ENCODE results near the gene FBXW7. TPM values are rescaled to one million over a fixed set of nuclear protein-coding genes. Genes with fewer than 3 reads are reported as not detected.

The FBXW7 gene
- polyA plus RNA-seq, 1 donor from 2014 or later, result 55.7 TPM

GRCh38 chr4:152534541-152535359 is 1.1 kb downstream of the FBXW7 start:
- Histone ChIP-seq H3K4me3 (ENCODE audit: low read length) (peak overlapping the region; percentile 95), H3K27me3 (ENCODE audit: insufficient read depth, low read depth, low read length) (no peaks in the 10 kb centered on the region), H3K9me2 (ENCODE audit: insufficient read depth, low read length) (no peaks in the 10 kb centered on the region), H3K79me2 (replicated peaks; ENCODE audit: insufficient read depth, low read length) (peaks cover 53% of the 10 kb centered on the region), H2AFZ (ENCODE audit: low read depth, low read length) (no peak overlapping the region), H3F3A (ENCODE audit: insufficient read depth, low read length, poor library complexity, severe bottlenecking) (peaks cover 6% of the 10 kb centered on the region), H3K4me2 (ENCODE audit: low read length) (peak overlapping the region; percentile 78), H3K9me3 (ENCODE audit: low read length) (no peaks in the 10 kb centered on the region), H3K27ac (ENCODE audit: low read length) (no peak overlapping the region), H4K20me1 (ENCODE audit: insufficient read depth) (no peaks in the 10 kb centered on the region), H3K36me3 (ENCODE audit: insufficient read depth, low read length) (no peaks in the 10 kb centered on the region), H3K9ac (ENCODE audit: low read length) (peak overlapping the region; percentile 86)
- TF ChIP-seq SMC3 (conservative IDR thresholded peaks at IDR 0.05; ENCODE audit: poor library complexity), result peak; percentile 14
- TF ChIP-seq RAD21 (conservative IDR thresholded peaks at IDR 0.05), result no peak
- TF ChIP-seq TAF1 (IDR thresholded peaks at IDR 0.05; ENCODE audit: low read depth), result no peak

GRCh38 chr4:152531479-152531878 is 4.4 kb downstream of the FBXW7 start:
- Histone ChIP-seq H3K9me3 (ENCODE audit: low read length) (no peaks in the 10 kb centered on the region), H3K27ac (ENCODE audit: low read length) (no peak overlapping the region), H3K9ac (ENCODE audit: low read length) (no peak overlapping the region), H4K20me1 (ENCODE audit: insufficient read depth) (no peaks in the 10 kb centered on the region), H3K79me2 (replicated peaks; ENCODE audit: insufficient read depth, low read length) (peaks cover 38% of the 10 kb centered on the region), H3K9me2 (ENCODE audit: insufficient read depth, low read length) (no peaks in the 10 kb centered on the region), H3F3A (ENCODE audit: insufficient read depth, low read length, poor library complexity, severe bottlenecking) (no peaks in the 10 kb centered on the region), H3K27me3 (ENCODE audit: insufficient read depth, low read depth, low read length) (no peaks in the 10 kb centered on the region), H3K36me3 (ENCODE audit: insufficient read depth, low read length) (no peaks in the 10 kb centered on the region), H2AFZ (ENCODE audit: low read depth, low read length) (no peak overlapping the region), H3K4me3 (ENCODE audit: low read length) (no peak overlapping the region), H3K4me2 (ENCODE audit: low read length) (no peak overlapping the region)
- TF ChIP-seq TAF1 (IDR thresholded peaks at IDR 0.05; ENCODE audit: low read depth) (no peak), EP300 (conservative IDR thresholded peaks at IDR 0.05; ENCODE audit: poor library complexity, severe bottlenecking) (no peak), POLR2AphosphoS5 (IDR thresholded peaks at IDR 0.05) (no peak), MXI1 (conservative IDR thresholded peaks at IDR 0.05; ENCODE audit: poor library complexity, severe bottlenecking) (no peak), SMC3 (conservative IDR thresholded peaks at IDR 0.05; ENCODE audit: poor library complexity) (no peak), RAD21 (conservative IDR thresholded peaks at IDR 0.05) (no peak), EZH2 (IDR thresholded peaks at IDR 0.05; ENCODE audit: borderline replicate concordance, insufficient read depth, low read length, poor library complexity, severe bottlenecking) (no peak)
- TF ChIP-seq, protein P1, sequence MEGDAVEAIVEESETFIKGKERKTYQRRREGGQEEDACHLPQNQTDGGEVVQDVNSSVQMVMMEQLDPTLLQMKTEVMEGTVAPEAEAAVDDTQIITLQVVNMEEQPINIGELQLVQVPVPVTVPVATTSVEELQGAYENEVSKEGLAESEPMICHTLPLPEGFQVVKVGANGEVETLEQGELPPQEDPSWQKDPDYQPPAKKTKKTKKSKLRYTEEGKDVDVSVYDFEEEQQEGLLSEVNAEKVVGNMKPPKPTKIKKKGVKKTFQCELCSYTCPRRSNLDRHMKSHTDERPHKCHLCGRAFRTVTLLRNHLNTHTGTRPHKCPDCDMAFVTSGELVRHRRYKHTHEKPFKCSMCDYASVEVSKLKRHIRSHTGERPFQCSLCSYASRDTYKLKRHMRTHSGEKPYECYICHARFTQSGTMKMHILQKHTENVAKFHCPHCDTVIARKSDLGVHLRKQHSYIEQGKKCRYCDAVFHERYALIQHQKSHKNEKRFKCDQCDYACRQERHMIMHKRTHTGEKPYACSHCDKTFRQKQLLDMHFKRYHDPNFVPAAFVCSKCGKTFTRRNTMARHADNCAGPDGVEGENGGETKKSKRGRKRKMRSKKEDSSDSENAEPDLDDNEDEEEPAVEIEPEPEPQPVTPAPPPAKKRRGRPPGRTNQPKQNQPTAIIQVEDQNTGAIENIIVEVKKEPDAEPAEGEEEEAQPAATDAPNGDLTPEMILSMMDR (IDR thresholded peaks at IDR 0.05; ENCODE audit: poor library complexity, severe bottlenecking), result no peak
- TF ChIP-seq, protein P2, sequence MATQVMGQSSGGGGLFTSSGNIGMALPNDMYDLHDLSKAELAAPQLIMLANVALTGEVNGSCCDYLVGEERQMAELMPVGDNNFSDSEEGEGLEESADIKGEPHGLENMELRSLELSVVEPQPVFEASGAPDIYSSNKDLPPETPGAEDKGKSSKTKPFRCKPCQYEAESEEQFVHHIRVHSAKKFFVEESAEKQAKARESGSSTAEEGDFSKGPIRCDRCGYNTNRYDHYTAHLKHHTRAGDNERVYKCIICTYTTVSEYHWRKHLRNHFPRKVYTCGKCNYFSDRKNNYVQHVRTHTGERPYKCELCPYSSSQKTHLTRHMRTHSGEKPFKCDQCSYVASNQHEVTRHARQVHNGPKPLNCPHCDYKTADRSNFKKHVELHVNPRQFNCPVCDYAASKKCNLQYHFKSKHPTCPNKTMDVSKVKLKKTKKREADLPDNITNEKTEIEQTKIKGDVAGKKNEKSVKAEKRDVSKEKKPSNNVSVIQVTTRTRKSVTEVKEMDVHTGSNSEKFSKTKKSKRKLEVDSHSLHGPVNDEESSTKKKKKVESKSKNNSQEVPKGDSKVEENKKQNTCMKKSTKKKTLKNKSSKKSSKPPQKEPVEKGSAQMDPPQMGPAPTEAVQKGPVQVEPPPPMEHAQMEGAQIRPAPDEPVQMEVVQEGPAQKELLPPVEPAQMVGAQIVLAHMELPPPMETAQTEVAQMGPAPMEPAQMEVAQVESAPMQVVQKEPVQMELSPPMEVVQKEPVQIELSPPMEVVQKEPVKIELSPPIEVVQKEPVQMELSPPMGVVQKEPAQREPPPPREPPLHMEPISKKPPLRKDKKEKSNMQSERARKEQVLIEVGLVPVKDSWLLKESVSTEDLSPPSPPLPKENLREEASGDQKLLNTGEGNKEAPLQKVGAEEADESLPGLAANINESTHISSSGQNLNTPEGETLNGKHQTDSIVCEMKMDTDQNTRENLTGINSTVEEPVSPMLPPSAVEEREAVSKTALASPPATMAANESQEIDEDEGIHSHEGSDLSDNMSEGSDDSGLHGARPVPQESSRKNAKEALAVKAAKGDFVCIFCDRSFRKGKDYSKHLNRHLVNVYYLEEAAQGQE (IDR thresholded peaks at IDR 0.05; ENCODE audit: borderline replicate concordance), result no peak

Measured in neural cell (in vitro differentiated cells).